ENCODE data around the gene OR4D2. TPM values are rescaled to one million over a fixed set of nuclear protein-coding genes. Genes with fewer than 3 reads are reported as not detected.
"Not testable (repeated sequence)": the region's sequence is repeated elsewhere in the genome, so short reads cannot be mapped to it uniquely, and the experiment has no call there.

The OR4D2 gene
- total RNA-seq (not detected), polyA plus RNA-seq (not detected), total RNA-seq (0 reads per million in 6 experiments)

- ATAC-seq, result no peak
- H3K27ac Mint-ChIP-seq, result peak within 1 kb of the TSS in 7 of 10 donors; percentile 65 to 82 (median 73)
- POLR2A ChIA-PET, result interaction anchor here (1.3 kb wide), 1 partner anchor 10 kb away, joined by 4 read pairs; no protein-coding TSS in a partner anchor
- H3K4me1 Mint-ChIP-seq, result peaks cover 39 to 62% (median 45%) of the 10 kb centered on the region in 4 donors
- peaks cover 0 to 5% (median 0%) of the 10 kb centered on the region in 5 donors for H3K27me3 Mint-ChIP-seq
- peaks cover 0 to 5% (median 0%) of the 10 kb centered on the region in 9 donors for H3K9me3 Mint-ChIP-seq
- H3K36me3 Mint-ChIP-seq, result peaks cover 0 to 6% (median 0%) of the 10 kb centered on the region in 3 donors
- H3K4me3 Mint-ChIP-seq, result peak within 1 kb of the TSS in 2 of 10 donors; percentile 14 to 41
- no peak for DNase-seq
Observed at GRCh38 chr17:58166682-58167081, at the start of gene OR4D2. TSS of gene OR4D2 (plus strand) at chr17:58166982. CDS start at chr17:58169656, 2,674 bp downstream.

GRCh38 chr17:58117382-58117781 is 49.4 kb upstream of the OR4D2 start:
- H3K27me3 Mint-ChIP-seq, result peaks cover 6 to 24% (median 12%) of the 10 kb centered on the region in 5 donors
- no peaks in the 10 kb centered on the region for H3K36me3 Mint-ChIP-seq
- H3K4me3 Mint-ChIP-seq, result no peak overlapping the region
- DNase-seq (no peak), ATAC-seq (no peak)
- POLR2A ChIA-PET, result no interaction called here
- H3K4me1 Mint-ChIP-seq, result peaks cover 6 to 13% (median 9%) of the 10 kb centered on the region in 4 donors
- no peak overlapping the region for H3K27ac Mint-ChIP-seq
- H3K9me3 Mint-ChIP-seq, result no peaks in the 10 kb centered on the region

GRCh38 chr17:58119491-58119890 is 47.3 kb upstream of the OR4D2 start:
- Mint-ChIP-seq H3K9me3 (no peaks in the 10 kb centered on the region), H3K27ac (no peak overlapping the region), H3K36me3 (no peaks in the 10 kb centered on the region), H3K4me3 (no peak overlapping the region), H3K4me1 (peaks cover 6 to 14% (median 9%) of the 10 kb centered on the region in 4 donors), H3K27me3 (peaks cover 3 to 24% (median 12%) of the 10 kb centered on the region in 5 donors)
- ATAC-seq, result no peak
- DNase-seq, result no peak
- POLR2A ChIA-PET, result no interaction called here

GRCh38 chr17:58120195-58120822 is 46.5 kb upstream of the OR4D2 start:
- no peaks in the 10 kb centered on the region for H3K36me3 Mint-ChIP-seq
- peak; percentile 40 to 50 for ATAC-seq
- POLR2A ChIA-PET, result no interaction called here
- no peak overlapping the region for H3K4me3 Mint-ChIP-seq
- peaks cover 3 to 24% (median 12%) of the 10 kb centered on the region in 5 donors for H3K27me3 Mint-ChIP-seq
- DNase-seq, result peak; percentile 7 to 72 (median 46)
- H3K27ac Mint-ChIP-seq, result no peak overlapping the region
- H3K4me1 Mint-ChIP-seq, result peaks cover 6 to 14% (median 9%) of the 10 kb centered on the region in 4 donors
- no peaks in the 10 kb centered on the region for H3K9me3 Mint-ChIP-seq

GRCh38 chr17:58121925-58122324 is 44.9 kb upstream of the OR4D2 start:
- Mint-ChIP-seq H3K27ac (peak overlapping the region in 1 of 10 donors; percentile 14), H3K9me3 (no peaks in the 10 kb centered on the region), H3K27me3 (peaks cover 3 to 19% (median 11%) of the 10 kb centered on the region in 5 donors), H3K36me3 (no peaks in the 10 kb centered on the region), H3K4me1 (peaks cover 6 to 18% (median 9%) of the 10 kb centered on the region in 4 donors), H3K4me3 (no peak overlapping the region)
- DNase-seq (peak in 9 of 10 donors; percentile 21 to 77 (median 40)), ATAC-seq (peak; percentile 83 to 96)
- POLR2A ChIA-PET, result interaction anchor here (0.7 to 1.5 kb wide), 5 partner anchors 31 to 215 kb away, joined by 3 to 14 read pairs (median 3); partner anchors contain the start of gene MKS1

- DNase-seq (no peak), ATAC-seq (no peak)
- Mint-ChIP-seq H3K36me3 (no peaks in the 10 kb centered on the region), H3K27me3 (peaks cover 0 to 9% (median 0%) of the 10 kb centered on the region in 5 donors), H3K4me1 (peaks cover 0 to 10% (median 3%) of the 10 kb centered on the region in 4 donors), H3K4me3 (no peak overlapping the region), H3K9me3 (no peaks in the 10 kb centered on the region), H3K27ac (peak overlapping the region in 3 of 10 donors; percentile 27 to 37 (median 30))
- POLR2A ChIA-PET, result interaction anchor here (0.7 kb wide), 1 partner anchor 8 kb away, joined by 4 read pairs; no protein-coding TSS in a partner anchor
Observed at GRCh38 chr17:58127846-58128245, 38.9 kb upstream of the OR4D2 start.

GRCh38 chr17:58132697-58133096 is 34.1 kb upstream of the OR4D2 start:
- Mint-ChIP-seq H3K27me3 (peaks cover 0 to 13% (median 0%) of the 10 kb centered on the region in 5 donors), H3K36me3 (peaks cover 0 to 11% (median 7%) of the 10 kb centered on the region in 3 donors), H3K9me3 (peaks cover 0 to 23% (median 13%) of the 10 kb centered on the region in 9 donors)
- DNase-seq, H3K27ac Mint-ChIP-seq, POLR2A ChIA-PET, H3K4me1 Mint-ChIP-seq, H3K4me3 Mint-ChIP-seq, ATAC-seq: not testable (repeated sequence)

GRCh38 chr17:58136669-58137279 is 30.0 kb upstream of the OR4D2 start:
- Mint-ChIP-seq H3K9me3 (peaks cover 0 to 32% (median 13%) of the 10 kb centered on the region in 9 donors), H3K4me1 (peaks cover 0 to 13% (median 2%) of the 10 kb centered on the region in 4 donors), H3K27ac (peak overlapping the region in 2 of 10 donors; percentile 18 to 37), H3K36me3 (peaks cover 0 to 19% (median 18%) of the 10 kb centered on the region in 3 donors), H3K27me3 (peaks cover 0 to 10% (median 0%) of the 10 kb centered on the region in 5 donors), H3K4me3 (no peak overlapping the region)
- ATAC-seq (no peak), DNase-seq (no peak)
- POLR2A ChIA-PET, result interaction anchor here (1.0 to 1.1 kb wide), 2 partner anchors 13 to 17 kb away, joined by 3 to 4 read pairs; no protein-coding TSS in a partner anchor

GRCh38 chr17:58141505-58141904 is 25.3 kb upstream of the OR4D2 start:
- peaks cover 0 to 7% (median under 1%) of the 10 kb centered on the region in 4 donors for H3K4me1 Mint-ChIP-seq
- H3K27me3 Mint-ChIP-seq, result peaks cover 0 to 4% (median 0%) of the 10 kb centered on the region in 5 donors
- no peak overlapping the region for H3K27ac Mint-ChIP-seq
- ATAC-seq (no peak), DNase-seq (no peak)
- no peak overlapping the region for H3K4me3 Mint-ChIP-seq
- POLR2A ChIA-PET, result no interaction called here
- H3K9me3 Mint-ChIP-seq, result peaks cover 7 to 44% (median 30%) of the 10 kb centered on the region in 9 donors
- H3K36me3 Mint-ChIP-seq, result peaks cover 0 to 37% (median 35%) of the 10 kb centered on the region in 3 donors

GRCh38 chr17:58143335-58143734 is 23.4 kb upstream of the OR4D2 start:
- H3K27me3 Mint-ChIP-seq, H3K4me3 Mint-ChIP-seq, DNase-seq, H3K4me1 Mint-ChIP-seq, ATAC-seq, POLR2A ChIA-PET, H3K27ac Mint-ChIP-seq: not testable (repeated sequence)
- Mint-ChIP-seq H3K36me3 (peaks cover 0 to 48% (median 37%) of the 10 kb centered on the region in 3 donors), H3K9me3 (peaks cover 13 to 51% (median 39%) of the 10 kb centered on the region in 9 donors)

- DNase-seq (no peak), ATAC-seq (no peak)
- H3K4me1 Mint-ChIP-seq, result peaks cover 6 to 11% (median 8%) of the 10 kb centered on the region in 4 donors
- POLR2A ChIA-PET, result no interaction called here
- peaks cover 16 to 58% (median 48%) of the 10 kb centered on the region in 9 donors for H3K9me3 Mint-ChIP-seq
- peaks cover 0 to 53% (median 39%) of the 10 kb centered on the region in 3 donors for H3K36me3 Mint-ChIP-seq
- peaks cover 0 to 3% (median 0%) of the 10 kb centered on the region in 5 donors for H3K27me3 Mint-ChIP-seq
- H3K27ac Mint-ChIP-seq, result no peak overlapping the region
- H3K4me3 Mint-ChIP-seq, result no peak overlapping the region
Observed at GRCh38 chr17:58144801-58145200, 22.0 kb upstream of the OR4D2 start.

GRCh38 chr17:58147930-58148434 is 18.8 kb upstream of the OR4D2 start, which contains the start of gene OR4D1:
TSS of gene OR4D1 (plus strand) at chr17:58148384. CDS start at chr17:58155154, 6,770 bp downstream.
- DNase-seq (no peak), ATAC-seq (no peak)
- no peaks in the 10 kb centered on the region for H3K27me3 Mint-ChIP-seq
- H3K27ac Mint-ChIP-seq, result peak within 1 kb of the TSS in 5 of 10 donors; percentile 35 to 78 (median 49)
- H3K9me3 Mint-ChIP-seq, result peaks cover 16 to 67% (median 49%) of the 10 kb centered on the region in 9 donors
- POLR2A ChIA-PET, result no interaction called here
- H3K4me1 Mint-ChIP-seq, result peaks cover 22 to 38% (median 31%) of the 10 kb centered on the region in 4 donors
- H3K4me3 Mint-ChIP-seq, result no peak within 1 kb of the TSS
- H3K36me3 Mint-ChIP-seq, result peaks cover 0 to 53% (median 37%) of the 10 kb centered on the region in 3 donors
